BLaER1 treated with 17β-estradiol and CSF1 and Interleukin-3, amounts not matched to agents 10 nM and 100 nM (cell line): ENCODE data around the gene SP6.

Experiments used
- H3K27ac ChIP-seq, 11 experiments: shearing (Covaris generic); formaldehyde crosslinking; 2 replicates each; pipeline ENCODE4 v1.8.1; 2022
- H3K27me3 ChIP-seq, 11 experiments: shearing (Covaris generic); formaldehyde crosslinking; 2 replicates each; pipeline ENCODE4 v1.8.1; 2022
- H3K36me3 ChIP-seq, 11 experiments: shearing (Covaris generic); formaldehyde crosslinking; 2 replicates each; pipeline ENCODE4 v1.8.1; 2022
- H3K4me1 ChIP-seq, 10 experiments: shearing (Covaris generic); formaldehyde crosslinking; 2 replicates each; pipeline ENCODE4 v1.8.1; 2022
- H3K4me2 ChIP-seq, 11 experiments: shearing (Covaris generic); formaldehyde crosslinking; 2 replicates each; pipeline ENCODE4 v1.8.1; 2022
- H3K4me3 ChIP-seq, 10 experiments: shearing (Covaris generic); formaldehyde crosslinking; 2 replicates each; pipeline ENCODE4 v1.8.1; 2022
- H3K9ac ChIP-seq, 11 experiments: shearing (Covaris generic); formaldehyde crosslinking; 2 replicates each; pipeline ENCODE4 v1.8.1; 2022
- H3K9me3 ChIP-seq, 11 experiments: shearing (Covaris generic); formaldehyde crosslinking; replicated peaks in 1 of 11; 2 replicates each; pipeline ENCODE4 v1.8.1; 2022
- H4K20me1 ChIP-seq, 11 experiments: shearing (Covaris generic); formaldehyde crosslinking; 2 replicates each; pipeline ENCODE4 v1.8.1; 2022
- Cebpa-rat ChIP-seq, 11 experiments: shearing (Covaris generic); IDR thresholded peaks; 2 replicates each; pipeline ENCODE4 v1.8.1; 2022

The SP6 gene

DNA sequence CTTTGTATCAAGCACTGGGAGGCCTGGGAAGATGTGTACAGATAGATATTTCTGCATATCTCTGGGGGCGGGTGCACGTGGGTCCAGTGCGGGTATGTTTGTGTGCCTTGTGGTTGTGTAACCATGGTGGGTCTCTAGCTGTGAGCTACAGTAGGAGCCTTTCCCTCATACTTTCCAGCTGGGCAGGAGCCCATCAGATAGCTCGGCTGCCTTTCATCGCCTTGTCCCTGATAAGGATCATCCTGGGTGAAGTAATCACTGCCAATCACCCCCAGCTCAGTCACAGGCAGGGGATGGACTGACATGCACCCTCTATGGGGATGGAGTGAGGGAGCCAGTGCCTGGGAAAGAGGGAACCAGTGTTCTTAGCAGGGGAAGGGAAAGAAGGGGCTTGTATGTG lies 6.7 kb downstream of the SP6 start:
- no peak for TF ChIP-seq Cebpa-rat (IDR thresholded peaks at IDR 0.05)
- peaks cover 0 to 35% (median 5%) of the 10 kb centered on the region in 11 experiments; a peak in 12 of 22 replicates for H4K20me1 ChIP-seq
- no peak overlapping the region for H3K4me2 ChIP-seq
- H3K9ac ChIP-seq = no peak overlapping the region
- no peaks in the 10 kb centered on the region for H3K9me3 ChIP-seq
- no peak overlapping the region for H3K27ac ChIP-seq
- peaks cover 0 to 3% (median 0%) of the 10 kb centered on the region in 11 experiments; a peak in 1 of 22 replicates for H3K36me3 ChIP-seq
- peaks cover 52 to 60% (median 57%) of the 10 kb centered on the region in 11 experiments for H3K27me3 ChIP-seq
- no peak overlapping the region for H3K4me3 ChIP-seq
- peaks cover 16 to 36% (median 25%) of the 10 kb centered on the region in 10 experiments for H3K4me1 ChIP-seq

DNA sequence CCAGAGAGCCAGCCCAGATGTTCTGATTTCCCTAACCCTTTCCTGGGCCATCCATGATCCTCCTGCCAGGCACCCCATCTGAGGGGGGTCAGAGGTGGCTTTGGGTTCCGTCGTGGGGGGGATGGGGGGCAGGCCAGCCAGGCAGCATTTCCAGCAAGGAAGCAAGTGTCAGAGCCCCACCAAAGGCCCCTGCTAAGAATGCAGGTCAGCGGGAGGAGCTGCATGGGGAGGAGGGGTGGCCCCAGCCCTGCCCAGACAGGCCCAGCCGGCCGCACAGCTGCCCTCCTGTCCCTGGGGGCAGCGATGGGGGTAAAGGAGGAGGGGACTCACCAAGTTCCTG lies 7.6 kb downstream of the SP6 start:
- Histone ChIP-seq H3K9me3 (no peaks in the 10 kb centered on the region), H3K27me3 (peaks cover 43 to 51% (median 49%) of the 10 kb centered on the region in 11 experiments), H3K4me3 (no peak overlapping the region), H3K27ac (no peak overlapping the region), H3K4me1 (peaks cover 16 to 38% (median 28%) of the 10 kb centered on the region in 10 experiments), H3K36me3 (peaks cover 0 to 12% (median 4%) of the 10 kb centered on the region in 11 experiments; a peak in 15 of 22 replicates), H3K9ac (peak overlapping the region in 1 of 11 experiments; percentile 28; a peak in 2 of 22 replicates), H3K4me2 (peak overlapping the region in 6 of 11 experiments; percentile 7 to 30 (median 26); a peak in 9 of 22 replicates), H4K20me1 (peaks cover 0 to 36% (median 0%) of the 10 kb centered on the region in 11 experiments; a peak in 11 of 22 replicates)
- TF ChIP-seq Cebpa-rat (IDR thresholded peaks at IDR 0.05) = no peak

DNA sequence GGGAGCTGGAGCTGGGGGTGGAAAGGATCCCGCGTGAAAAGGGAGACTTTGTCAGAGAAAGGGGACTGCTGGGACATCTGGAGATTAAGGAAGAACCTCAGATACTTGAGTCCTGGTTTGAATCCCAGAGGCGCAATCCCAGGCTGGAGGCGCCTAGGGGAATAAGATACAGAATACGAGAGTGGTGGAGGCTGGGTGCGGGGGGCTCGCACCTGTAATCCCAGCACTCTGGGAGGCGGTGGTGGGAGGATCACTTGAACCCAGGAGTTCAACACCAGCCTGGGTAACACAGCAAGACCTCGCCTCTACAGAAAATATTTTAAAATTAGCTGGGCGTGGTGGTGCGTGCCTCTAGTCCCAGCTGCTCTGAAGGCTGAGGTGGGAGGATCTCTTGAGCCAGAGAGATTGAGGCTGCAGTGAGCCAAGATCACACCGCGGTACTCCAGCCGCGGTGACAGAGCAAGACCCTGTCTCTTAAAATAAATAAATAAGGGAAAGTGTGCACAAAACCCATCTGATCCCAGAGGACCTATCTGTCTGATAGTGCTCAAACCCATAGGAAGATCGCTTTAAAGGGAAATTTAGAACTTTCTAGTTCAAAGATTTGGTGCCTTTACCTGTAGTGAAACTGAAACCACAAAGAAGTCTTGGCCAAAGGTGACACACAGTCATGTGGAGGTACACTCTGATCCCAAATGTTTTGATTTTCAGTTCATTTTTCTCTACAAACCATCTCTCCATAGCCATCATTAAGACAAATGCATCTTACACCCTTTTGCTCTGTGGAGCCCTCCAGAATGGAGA lies 9.3 kb downstream of the SP6 start:
- Histone ChIP-seq H3K4me1 (peaks cover 24 to 55% (median 45%) of the 10 kb centered on the region in 10 experiments), H3K27me3 (peaks cover 27 to 35% (median 32%) of the 10 kb centered on the region in 11 experiments), H3K27ac (peak overlapping the region in 9 of 11 experiments; percentile 49 to 73 (median 67); a peak in 12 of 22 replicates), H3K36me3 (peaks cover 0 to 29% (median 17%) of the 10 kb centered on the region in 11 experiments; a peak in 18 of 22 replicates), H3K4me2 (peak overlapping the region; percentile 92 to 99 (median 97); a peak in 20 of 22 replicates), H3K9ac (peak overlapping the region in 10 of 11 experiments; percentile 73 to 86 (median 80); a peak in 20 of 22 replicates), H3K4me3 (peak overlapping the region in 9 of 10 experiments; percentile 74 to 85 (median 80); a peak in 16 of 20 replicates), H4K20me1 (peaks cover 0 to 28% (median under 1%) of the 10 kb centered on the region in 11 experiments; a peak in 9 of 22 replicates), H3K9me3 (no peaks in the 10 kb centered on the region)
- TF ChIP-seq Cebpa-rat (IDR thresholded peaks at IDR 0.05) = no peak

- Histone ChIP-seq H3K36me3 (peaks cover 5 to 36% (median 20%) of the 10 kb centered on the region in 11 experiments; a peak in 19 of 22 replicates), H4K20me1 (peaks cover 0 to 26% (median 0%) of the 10 kb centered on the region in 11 experiments; a peak in 8 of 22 replicates), H3K4me2 (peak within 1 kb of the TSS; percentile 92 to 99 (median 97)), H3K27me3 (peaks cover 19 to 27% (median 24%) of the 10 kb centered on the region in 11 experiments), H3K9me3 (no peaks in the 10 kb centered on the region), H3K4me1 (peaks cover 30 to 62% (median 53%) of the 10 kb centered on the region in 10 experiments), H3K27ac (peak within 1 kb of the TSS; percentile 49 to 73 (median 64); a peak in 21 of 22 replicates), H3K4me3 (peak within 1 kb of the TSS; percentile 74 to 85 (median 80)), H3K9ac (peak within 1 kb of the TSS; percentile 73 to 86 (median 80))
- TF ChIP-seq Cebpa-rat (IDR thresholded peaks at IDR 0.05) = no peak
Observed at GRCh38 chr17:47840742-47841487, 10.0 kb downstream of the SP6 start, which contains the start of gene SCRN2. Gene SCRN2 (minus strand): TSS chr17:47841273. CDS start chr17:47840843, 430 bp downstream.

DNA sequence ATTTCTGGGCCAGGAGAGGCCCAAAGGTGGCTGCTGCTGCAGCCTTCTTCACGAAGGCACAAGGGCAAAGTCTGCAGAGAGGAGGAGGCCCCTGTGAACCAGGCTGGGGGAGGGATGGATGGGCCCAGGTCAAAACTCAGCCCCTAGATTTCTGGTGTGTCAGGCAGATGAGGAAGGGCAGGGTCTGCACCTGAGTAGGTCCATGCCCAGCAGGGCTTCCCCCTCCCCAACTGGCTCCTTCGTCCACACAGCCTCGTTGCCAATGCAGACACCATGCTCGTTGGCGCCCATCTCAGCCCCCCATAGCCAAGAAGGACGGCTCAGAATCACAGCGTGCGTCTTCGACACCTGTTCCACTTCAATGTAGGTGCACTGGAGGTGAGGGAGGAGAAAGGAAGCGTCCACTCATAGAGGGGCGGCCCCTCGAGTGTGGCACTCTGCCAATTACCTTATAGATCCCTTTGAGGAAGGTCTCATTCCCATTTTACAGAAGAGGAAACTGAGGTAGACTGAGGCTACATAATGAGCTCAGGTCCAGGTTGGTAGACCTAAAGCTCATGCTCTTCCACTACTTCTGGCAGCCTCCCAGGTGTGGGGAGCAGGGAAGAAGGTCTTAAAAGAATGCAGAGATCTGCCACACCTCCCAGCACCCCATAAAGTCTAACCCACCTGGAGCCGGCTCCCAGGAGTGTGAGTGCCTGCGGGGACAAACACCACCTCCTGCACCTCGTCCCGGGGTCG lies 10.8 kb downstream of the SP6 start:
- no peaks in the 10 kb centered on the region for H3K9me3 ChIP-seq
- peak overlapping the region; percentile 73 to 86 (median 80) for H3K9ac ChIP-seq
- peaks cover 0 to 20% (median 0%) of the 10 kb centered on the region in 11 experiments; a peak in 5 of 22 replicates for H4K20me1 ChIP-seq
- H3K27ac ChIP-seq = peak overlapping the region; percentile 49 to 73 (median 64); a peak in 21 of 22 replicates
- H3K4me2 ChIP-seq = peak overlapping the region; percentile 92 to 99 (median 97)
- no peak for TF ChIP-seq Cebpa-rat (IDR thresholded peaks at IDR 0.05)
- peaks cover 12 to 19% (median 17%) of the 10 kb centered on the region in 11 experiments for H3K27me3 ChIP-seq
- peak overlapping the region; percentile 74 to 85 (median 80) for H3K4me3 ChIP-seq
- H3K36me3 ChIP-seq = peaks cover 5 to 43% (median 20%) of the 10 kb centered on the region in 11 experiments; a peak in 19 of 22 replicates
- peaks cover 37 to 70% (median 60%) of the 10 kb centered on the region in 10 experiments for H3K4me1 ChIP-seq

DNA sequence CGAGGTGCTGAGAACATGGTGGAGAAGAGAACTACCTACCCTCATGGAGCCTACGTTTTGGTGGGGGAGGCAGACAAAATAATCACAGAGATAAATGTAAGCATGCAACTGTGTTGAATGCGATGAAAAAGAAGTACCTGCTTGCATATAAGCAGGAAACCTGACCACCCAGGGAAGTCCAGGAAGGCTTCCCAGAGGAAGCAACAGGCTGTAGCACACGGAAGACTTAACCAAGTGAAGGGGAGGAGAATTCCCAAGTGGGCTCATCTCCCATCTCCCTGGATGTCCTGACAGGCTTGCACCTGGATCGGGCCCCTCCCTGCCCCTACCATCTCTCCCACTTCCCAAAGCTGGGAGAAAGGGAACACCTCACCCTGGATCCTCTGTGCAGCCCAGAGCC lies 11.9 kb downstream of the SP6 start:
- H3K4me1 ChIP-seq = peaks cover 48 to 81% (median 71%) of the 10 kb centered on the region in 10 experiments
- TF ChIP-seq Cebpa-rat (IDR thresholded peaks at IDR 0.05) = no peak
- no peak overlapping the region for H3K4me3 ChIP-seq
- H3K9ac ChIP-seq = 0 out of 22 replicates have a peak overlapping the region, but pooled peaks of 1 of the 11 experiments have one; percentile 79
- H3K27ac ChIP-seq = no peak overlapping the region
- H4K20me1 ChIP-seq = peaks cover 0 to 20% (median 0%) of the 10 kb centered on the region in 11 experiments; a peak in 5 of 22 replicates
- no peaks in the 10 kb centered on the region for H3K9me3 ChIP-seq
- peaks cover 5 to 44% (median 22%) of the 10 kb centered on the region in 11 experiments; a peak in 19 of 22 replicates for H3K36me3 ChIP-seq
- H3K27me3 ChIP-seq = peaks cover under 1 to 8% (median 6%) of the 10 kb centered on the region in 11 experiments; a peak in 14 of 22 replicates
- peak overlapping the region in 7 of 11 experiments; percentile 92 to 99 (median 97); a peak in 10 of 22 replicates for H3K4me2 ChIP-seq

DNA sequence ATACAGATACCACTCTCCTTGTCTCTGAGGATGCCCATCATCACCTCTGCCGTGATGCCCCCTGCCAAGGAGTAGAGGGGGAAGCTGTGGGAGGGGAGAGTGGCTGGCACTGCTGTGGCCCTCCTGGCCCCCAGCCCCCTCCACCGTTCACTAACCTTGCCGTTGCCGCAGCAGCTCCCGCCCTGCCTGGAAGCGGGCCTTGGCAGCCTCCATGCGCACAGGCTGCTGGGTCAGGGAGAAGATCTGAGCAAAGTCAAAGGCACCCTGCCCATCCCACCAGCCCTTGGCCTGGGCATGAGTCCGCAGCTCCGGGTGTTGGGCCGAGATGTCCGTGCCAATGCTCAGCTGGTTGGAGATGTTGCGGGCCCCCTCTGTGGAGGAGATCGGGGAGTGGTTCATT lies 12.3 kb downstream of the SP6 start:
- H4K20me1 ChIP-seq = peaks cover 0 to 20% (median 0%) of the 10 kb centered on the region in 11 experiments; a peak in 5 of 22 replicates
- peaks cover 0 to 4% (median 1%) of the 10 kb centered on the region in 11 experiments; a peak in 6 of 22 replicates for H3K27me3 ChIP-seq
- peaks cover 52 to 84% (median 74%) of the 10 kb centered on the region in 10 experiments for H3K4me1 ChIP-seq
- peaks cover 5 to 44% (median 22%) of the 10 kb centered on the region in 11 experiments; a peak in 19 of 22 replicates for H3K36me3 ChIP-seq
- no peak overlapping the region for H3K4me3 ChIP-seq
- no peak overlapping the region for H3K9ac ChIP-seq
- no peak overlapping the region for H3K4me2 ChIP-seq
- H3K9me3 ChIP-seq = no peaks in the 10 kb centered on the region
- TF ChIP-seq Cebpa-rat (IDR thresholded peaks at IDR 0.05) = no peak
- no peak overlapping the region for H3K27ac ChIP-seq
